Measurements from ENCODE around the gene SFXN4. TPM values are rescaled to one million over a fixed set of nuclear protein-coding genes. Genes with fewer than 3 reads are reported as not detected.
"Not testable (repeated sequence)": the region's sequence is repeated elsewhere in the genome, so short reads cannot be mapped to it uniquely, and the experiment has no call there.

The SFXN4 gene
- total RNA-seq, 1 donor from 2014 or later, result 19.9 TPM

DNA sequence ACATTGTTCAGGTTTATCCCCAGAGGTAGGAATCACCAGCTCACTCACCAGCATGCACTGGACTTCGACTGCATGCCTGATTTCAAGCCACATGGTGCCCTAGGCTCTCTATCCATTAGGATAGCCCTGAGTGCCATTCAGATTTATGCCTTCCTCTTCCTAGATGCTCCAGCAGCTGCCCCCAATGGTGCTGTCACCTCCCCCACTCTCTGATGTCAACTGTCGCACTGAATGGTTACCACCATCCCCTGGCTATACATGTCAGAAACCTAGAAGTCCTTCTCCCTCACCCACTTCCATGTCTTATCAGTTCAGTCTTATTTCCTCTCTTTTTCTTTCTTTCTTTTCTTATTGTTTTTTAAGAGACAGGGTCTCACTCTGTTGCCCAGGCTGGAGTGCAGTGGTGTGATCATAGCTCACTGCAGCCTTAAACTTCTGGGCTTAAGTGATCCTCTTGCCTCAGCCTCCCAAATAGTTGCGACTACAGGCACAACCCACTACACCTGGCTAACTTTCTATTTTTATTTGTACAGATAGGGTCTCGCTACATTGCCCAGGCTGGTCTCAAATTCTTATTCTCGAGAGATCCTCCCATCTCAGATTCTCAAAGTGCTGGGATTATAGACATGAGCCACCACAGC lies 2.9 kb downstream of the SFXN4 start:
- Mint-ChIP-seq H3K4me1 (peaks cover 28% of the 10 kb centered on the region), H3K27ac (ENCODE audit: unreplicated experiment) (peak overlapping the region; percentile 70), H3K36me3 (ENCODE audit: low read depth) (no peaks in the 10 kb centered on the region), H3K4me3 (peak overlapping the region; percentile 32), H3K9me3 (no peaks in the 10 kb centered on the region), H3K27me3 (ENCODE audit: low read depth) (no peaks in the 10 kb centered on the region)
- no peak for DNase-seq (ENCODE audit: low read depth, low spot score)
- TF ChIP-seq CTCF (conservative IDR thresholded peaks at IDR 0.05), result no peak

- Mint-ChIP-seq H3K9me3 (no peaks in the 10 kb centered on the region), H3K27me3 (ENCODE audit: low read depth) (no peaks in the 10 kb centered on the region), H3K36me3 (ENCODE audit: low read depth) (no peaks in the 10 kb centered on the region), H3K27ac (ENCODE audit: unreplicated experiment) (no peak overlapping the region), H3K4me1 (peaks cover 23% of the 10 kb centered on the region), H3K4me3 (peak overlapping the region; percentile 46)
- peak; percentile 25 for TF ChIP-seq CTCF (conservative IDR thresholded peaks at IDR 0.05)
- DNase-seq (ENCODE audit: low read depth, low spot score), result no peak
Measured at GRCh38 chr10:119161680-119162451, 3.6 kb downstream of the SFXN4 start.

GRCh38 chr10:119159332-119159731 lies 6.2 kb downstream of the SFXN4 start:
- Mint-ChIP-seq H3K9me3 (no peaks in the 10 kb centered on the region), H3K27ac (ENCODE audit: unreplicated experiment) (no peak overlapping the region), H3K36me3 (ENCODE audit: low read depth) (no peaks in the 10 kb centered on the region), H3K4me3 (no peak overlapping the region), H3K27me3 (ENCODE audit: low read depth) (no peaks in the 10 kb centered on the region), H3K4me1 (peaks cover 10% of the 10 kb centered on the region)
- TF ChIP-seq CTCF (conservative IDR thresholded peaks at IDR 0.05), result no peak
- no peak for DNase-seq (ENCODE audit: low read depth, low spot score)

DNA sequence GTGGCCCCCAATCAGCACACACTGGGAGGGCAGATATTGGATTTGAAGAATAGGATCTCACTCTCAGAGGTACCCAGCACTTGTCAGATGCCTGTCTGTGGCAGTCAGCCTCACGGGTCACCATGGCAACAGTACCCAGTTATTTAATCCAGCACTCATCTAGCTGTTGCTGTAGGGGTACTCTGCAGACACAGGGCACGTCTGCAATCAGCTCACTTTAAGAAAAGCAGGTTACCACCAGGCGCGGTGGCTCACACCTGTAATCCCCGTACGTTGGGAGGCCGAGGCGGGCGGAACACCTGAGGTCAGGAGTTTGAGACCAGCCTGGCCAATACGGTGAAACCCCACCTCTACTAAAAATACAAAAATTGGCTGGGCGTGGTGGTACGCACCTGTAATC lies 11.9 kb downstream of the SFXN4 start:
- Mint-ChIP-seq H3K27me3 (ENCODE audit: low read depth) (no peaks in the 10 kb centered on the region), H3K27ac (ENCODE audit: unreplicated experiment) (peak overlapping the region; percentile 50), H3K36me3 (ENCODE audit: low read depth) (peaks cover 3% of the 10 kb centered on the region), H3K4me1 (no peaks in the 10 kb centered on the region), H3K9me3 (no peaks in the 10 kb centered on the region), H3K4me3 (no peak overlapping the region)
- no peak for TF ChIP-seq CTCF (conservative IDR thresholded peaks at IDR 0.05)
- no peak for DNase-seq (ENCODE audit: low read depth, low spot score)

DNA sequence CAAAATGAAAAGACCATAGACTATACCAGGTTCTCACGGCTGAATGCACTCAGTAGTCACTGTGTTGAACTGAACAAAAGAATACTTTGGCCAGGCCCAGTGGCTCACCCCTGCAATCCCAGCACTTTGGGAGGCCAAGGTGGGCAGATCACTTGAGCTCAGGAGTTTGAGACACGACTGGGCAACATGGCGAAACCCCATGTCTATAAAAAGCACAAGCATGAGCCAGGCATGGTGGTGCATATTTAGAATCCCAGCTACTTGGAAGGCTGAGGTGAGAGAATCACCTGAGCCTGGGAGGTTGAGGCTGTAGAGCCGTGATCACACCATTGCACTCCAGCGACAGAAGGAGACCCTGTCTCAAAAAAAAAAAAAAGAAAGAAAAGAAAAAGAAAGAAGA lies 12.5 kb downstream of the SFXN4 start:
- no peak for TF ChIP-seq CTCF (conservative IDR thresholded peaks at IDR 0.05)
- Mint-ChIP-seq H3K4me3 (no peak overlapping the region), H3K4me1 (no peaks in the 10 kb centered on the region), H3K9me3 (no peaks in the 10 kb centered on the region), H3K27me3 (ENCODE audit: low read depth) (no peaks in the 10 kb centered on the region), H3K27ac (ENCODE audit: unreplicated experiment) (no peak overlapping the region), H3K36me3 (ENCODE audit: low read depth) (peaks cover 3% of the 10 kb centered on the region)
- DNase-seq (ENCODE audit: low read depth, low spot score), result no peak

GRCh38 chr10:119151601-119152000 lies 13.9 kb downstream of the SFXN4 start:
- DNase-seq (ENCODE audit: low read depth, low spot score); H3K36me3 Mint-ChIP-seq (ENCODE audit: low read depth); H3K4me1 Mint-ChIP-seq; H3K27ac Mint-ChIP-seq (ENCODE audit: unreplicated experiment); H3K9me3 Mint-ChIP-seq; H3K27me3 Mint-ChIP-seq (ENCODE audit: low read depth); H3K4me3 Mint-ChIP-seq: not testable (repeated sequence)
